Measurements from ENCODE around the gene PDE4DIP.
"Not testable (repeated sequence)": the region's sequence is repeated elsewhere in the genome, so short reads cannot be mapped to it uniquely, and the experiment has no call there.

Gene PDE4DIP

GRCh38 chr1:148923798-148924197 is 79.6 kb downstream of the PDE4DIP start:
- not testable (repeated sequence) for DNase-seq

- DNase-seq: not testable (repeated sequence)
These were observed 83.4 kb downstream of the PDE4DIP start for GRCh38 chr1:148927645-148928044.

DNA sequence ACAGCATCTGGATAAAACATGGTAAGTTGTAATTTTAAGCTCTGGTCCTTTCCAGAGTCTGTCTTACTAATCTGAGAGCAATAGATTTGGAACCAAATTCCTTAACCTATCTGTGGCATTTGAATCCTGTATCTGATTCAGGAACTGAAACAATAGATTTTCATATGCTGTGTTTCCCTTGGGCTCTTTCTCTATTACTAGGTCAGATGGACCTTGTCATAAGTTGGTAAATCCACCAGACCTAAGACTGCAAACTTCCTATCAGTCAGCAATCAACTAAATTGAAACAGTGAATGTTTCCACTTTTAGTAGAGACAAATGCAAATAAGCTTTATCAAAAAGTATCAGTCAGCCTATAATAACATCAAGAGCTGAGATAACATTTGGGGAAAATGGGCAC is 85.0 kb downstream of the PDE4DIP start:
- DNase-seq: not testable (repeated sequence)

DNA sequence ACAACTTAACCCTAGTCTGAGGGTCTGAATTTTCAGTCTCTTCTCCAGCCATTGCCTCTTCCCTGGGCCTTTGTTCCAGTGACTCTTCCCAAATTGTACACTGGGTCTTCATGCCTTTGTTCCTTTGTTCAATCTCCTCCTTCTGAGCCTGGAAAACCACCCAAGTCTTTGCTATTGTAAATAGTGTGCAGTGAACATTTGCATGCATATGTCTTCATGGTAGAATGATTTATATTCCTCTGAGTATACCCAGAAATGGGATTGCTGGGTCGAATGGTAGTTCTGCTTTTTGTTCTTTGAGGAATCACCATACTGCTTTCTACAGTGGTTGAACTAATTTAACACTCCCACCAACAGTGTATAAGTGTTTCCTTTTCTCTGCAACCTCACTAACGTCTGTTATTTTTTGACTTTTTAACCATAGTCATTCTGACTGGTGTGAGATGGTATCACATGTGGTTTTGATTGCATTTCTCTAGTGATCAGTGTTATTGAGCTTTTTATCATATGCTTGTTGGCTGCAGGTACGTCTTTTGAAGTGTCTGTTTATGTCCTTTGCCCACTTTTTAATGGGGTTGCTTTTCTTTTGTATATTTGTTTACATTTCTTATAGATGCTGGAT is 91.3 kb downstream of the PDE4DIP start:
- not testable (repeated sequence) for DNase-seq

DNA sequence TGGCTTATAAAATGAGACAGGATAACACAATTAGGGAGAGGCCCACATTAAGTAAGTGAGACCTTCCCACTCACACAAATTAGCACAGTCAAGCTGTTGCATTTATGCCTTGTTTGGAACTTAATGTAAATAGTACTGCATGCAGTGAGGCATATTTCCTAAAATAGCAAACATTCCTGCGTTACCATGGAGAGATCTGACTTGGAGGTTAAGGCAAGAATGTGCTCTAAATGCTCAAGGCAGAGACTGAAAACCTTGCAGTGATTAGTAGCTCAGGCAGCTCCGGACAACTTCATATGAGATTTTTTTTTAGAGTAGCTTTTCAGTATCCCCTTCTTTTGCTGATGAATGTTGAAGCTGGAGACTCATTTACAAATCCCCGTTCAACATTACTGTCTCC is 98.7 kb downstream of the PDE4DIP start:
- DNase-seq: not testable (repeated sequence)

GRCh38 chr1:148945130-148945529 is 100.9 kb downstream of the PDE4DIP start:
- DNase-seq: not testable (repeated sequence)

DNA sequence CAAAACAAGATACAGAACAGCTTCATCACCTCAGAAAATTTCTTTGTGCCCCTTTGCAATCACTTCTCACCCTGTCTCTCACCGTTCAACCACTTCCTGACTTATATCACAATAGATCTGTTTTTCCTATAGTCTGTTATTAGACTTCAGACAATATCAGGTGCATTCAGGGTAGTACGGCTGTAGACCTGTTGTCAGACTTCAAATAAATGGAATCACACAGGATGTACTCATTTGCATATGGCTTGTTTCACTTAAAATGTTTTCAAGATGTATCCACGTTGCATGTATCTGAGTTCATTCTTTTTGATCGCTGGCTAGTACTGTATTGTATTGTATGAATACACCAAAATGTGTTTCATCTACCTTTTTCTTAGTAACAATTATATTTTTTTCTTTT is 104.5 kb downstream of the PDE4DIP start:
- not testable (repeated sequence) for DNase-seq

- DNase-seq: peak; percentile 60 to 64
These were observed 107.4 kb downstream of the PDE4DIP start for GRCh38 chr1:148951336-148952227.

DNA sequence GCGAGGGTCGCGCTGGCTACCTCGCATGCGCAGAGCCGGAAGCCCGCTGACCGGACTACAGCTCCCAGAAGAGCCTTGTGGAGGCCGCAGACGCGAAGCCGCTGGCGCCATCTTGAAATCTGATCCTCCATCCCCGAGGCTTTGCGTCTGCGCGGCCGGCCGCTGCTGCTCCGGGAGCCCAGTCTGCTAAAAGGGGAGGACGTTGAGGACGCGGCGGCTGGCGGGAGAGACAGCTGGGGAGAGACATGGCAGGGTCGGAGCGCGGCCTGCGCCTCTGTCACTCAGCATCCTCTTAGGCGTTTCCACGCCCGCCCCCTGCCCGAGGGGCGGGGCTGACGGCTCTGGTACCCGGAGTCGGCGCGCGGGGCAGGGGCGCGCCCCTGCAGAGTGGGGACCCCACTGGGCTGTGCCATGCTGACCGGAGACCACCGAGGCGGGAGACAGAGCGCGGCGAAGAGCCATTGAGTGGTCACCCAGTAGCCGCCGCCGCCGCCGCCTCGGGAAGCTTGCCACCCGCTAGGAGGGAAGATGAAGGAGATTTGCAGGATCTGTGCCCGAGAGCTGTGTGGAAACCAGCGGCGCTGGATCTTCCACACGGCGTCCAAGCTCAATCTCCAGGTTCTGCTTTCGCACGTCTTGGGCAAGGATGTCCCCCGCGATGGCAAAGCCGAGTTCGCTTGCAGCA is 108.2 kb downstream of the PDE4DIP start:
- peak; percentile 34 to 39 for DNase-seq

GRCh38 chr1:148952938-148953616 is 108.8 kb downstream of the PDE4DIP start:
- DNase-seq: not testable (repeated sequence)

GRCh38 chr1:148953730-148954129 is 109.5 kb downstream of the PDE4DIP start:
- not testable (repeated sequence) for DNase-seq

DNA sequence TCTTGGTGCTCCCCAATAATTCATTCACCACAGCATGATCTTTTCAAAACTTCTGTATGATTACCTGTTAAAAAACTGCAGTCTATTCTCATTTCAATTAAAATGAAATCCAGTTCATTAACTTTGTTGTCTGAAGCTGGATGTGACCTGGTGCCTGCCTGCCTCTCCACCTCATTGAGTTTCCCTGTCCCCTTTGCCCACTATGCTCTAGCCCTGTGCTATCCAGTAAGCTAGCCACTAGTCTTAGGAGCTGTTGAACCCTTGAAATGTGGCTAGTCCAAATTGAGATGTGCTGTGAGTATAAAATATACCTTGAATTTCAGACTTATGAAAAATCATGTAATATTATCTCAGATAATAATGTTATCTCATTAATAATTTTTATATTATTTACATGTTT is 114.1 kb downstream of the PDE4DIP start:
- not testable (repeated sequence) for DNase-seq

DNA sequence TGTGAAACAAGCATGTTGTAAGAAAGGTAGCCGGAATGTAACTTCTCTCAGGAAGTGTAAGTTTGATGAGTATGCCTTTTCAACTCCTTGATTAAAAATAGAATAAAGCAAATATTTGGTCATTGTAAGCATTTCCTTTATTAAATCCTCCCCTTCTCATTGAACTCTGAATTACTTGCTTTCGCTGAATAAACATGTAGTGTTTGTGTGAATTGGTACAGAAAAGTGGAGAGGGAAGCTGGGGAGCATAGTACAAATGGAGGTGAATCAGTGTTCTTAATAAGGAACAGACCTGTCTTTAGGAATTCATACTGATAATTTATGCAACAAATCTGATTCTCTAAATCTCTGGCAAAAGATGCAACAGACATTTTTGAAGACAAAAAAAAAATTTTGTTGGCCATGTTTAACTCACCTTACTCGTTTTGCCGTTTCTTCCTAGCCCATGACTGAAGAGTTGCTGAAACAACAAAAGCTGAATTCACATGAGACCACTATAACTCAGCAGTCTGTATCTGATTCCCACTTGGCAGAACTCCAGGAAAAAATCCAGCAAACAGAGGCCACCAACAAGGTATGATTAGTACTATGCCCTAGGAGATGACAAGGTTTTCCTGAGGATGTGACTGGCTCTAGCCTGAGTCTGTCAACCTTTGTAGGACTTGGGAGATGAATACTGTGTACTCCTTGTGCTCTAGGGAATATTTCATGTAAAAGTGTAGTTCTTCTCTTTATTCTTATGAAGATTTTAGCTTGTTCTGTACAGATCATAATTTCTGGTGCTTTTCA is 116.2 kb downstream of the PDE4DIP start:
- DNase-seq: not testable (repeated sequence)

GRCh38 chr1:148962127-148962857 is 118.1 kb downstream of the PDE4DIP start:
- not testable (repeated sequence) for DNase-seq

GRCh38 chr1:148966084-148966483 is 121.9 kb downstream of the PDE4DIP start:
- DNase-seq: not testable (repeated sequence)

DNA sequence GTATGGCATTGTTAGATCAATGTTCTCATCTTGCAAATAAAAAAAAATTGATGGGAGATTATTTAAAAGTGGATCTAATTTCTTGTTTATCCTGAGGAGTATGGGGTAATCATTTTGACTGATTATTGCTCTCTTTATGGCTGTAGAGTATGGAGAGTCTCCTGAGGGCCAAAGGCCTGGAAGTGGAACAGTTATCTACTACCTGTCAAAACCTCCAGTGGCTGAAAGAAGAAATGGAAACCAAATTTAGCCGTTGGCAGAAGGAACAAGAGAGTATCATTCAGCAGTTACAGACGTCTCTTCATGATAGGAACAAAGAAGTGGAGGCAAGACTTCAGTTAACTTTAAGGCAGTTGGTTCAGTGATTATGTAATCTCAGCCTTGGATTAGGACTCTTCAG is 123.4 kb downstream of the PDE4DIP start:
- DNase-seq: not testable (repeated sequence)

DNA sequence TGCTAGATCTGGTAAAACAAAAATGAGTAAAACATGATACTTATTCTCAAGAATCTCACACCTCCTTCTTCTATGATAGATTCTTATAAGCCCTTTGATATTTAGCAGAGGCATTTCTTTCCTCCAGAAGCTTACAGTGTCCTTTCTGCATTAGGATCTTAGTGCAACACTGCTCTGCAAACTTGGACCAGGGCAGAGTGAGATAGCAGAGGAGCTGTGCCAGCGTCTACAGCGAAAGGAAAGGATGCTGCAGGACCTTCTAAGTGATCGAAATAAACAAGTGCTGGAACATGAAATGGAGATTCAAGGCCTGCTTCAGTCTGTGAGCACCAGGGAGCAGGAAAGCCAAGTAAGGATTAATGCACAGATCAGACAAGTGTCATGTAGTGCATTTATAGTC is 124.5 kb downstream of the PDE4DIP start:
- DNase-seq: not testable (repeated sequence)

GRCh38 chr1:148969126-148969525 is 124.9 kb downstream of the PDE4DIP start:
- DNase-seq: not testable (repeated sequence)

DNA sequence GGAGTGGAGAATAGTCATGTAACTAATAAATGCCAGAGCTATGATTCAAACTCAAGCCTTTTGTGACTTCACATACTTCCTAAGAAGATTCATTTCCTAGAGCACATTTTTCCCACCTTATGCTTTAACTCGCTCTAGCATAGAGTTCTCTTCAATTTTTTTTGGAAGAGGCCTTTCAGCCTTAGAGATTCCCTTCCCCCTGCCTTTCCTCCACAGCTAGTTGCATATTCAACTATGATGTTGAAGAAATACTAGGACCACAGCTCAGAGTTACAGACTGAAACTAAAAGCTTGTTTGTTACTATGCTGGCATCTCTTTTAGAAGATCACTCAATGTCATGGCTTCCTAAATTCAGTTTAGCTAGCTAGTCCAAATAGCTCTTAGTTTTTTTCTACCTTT is 131.2 kb downstream of the PDE4DIP start:
- not testable (repeated sequence) for DNase-seq

DNA sequence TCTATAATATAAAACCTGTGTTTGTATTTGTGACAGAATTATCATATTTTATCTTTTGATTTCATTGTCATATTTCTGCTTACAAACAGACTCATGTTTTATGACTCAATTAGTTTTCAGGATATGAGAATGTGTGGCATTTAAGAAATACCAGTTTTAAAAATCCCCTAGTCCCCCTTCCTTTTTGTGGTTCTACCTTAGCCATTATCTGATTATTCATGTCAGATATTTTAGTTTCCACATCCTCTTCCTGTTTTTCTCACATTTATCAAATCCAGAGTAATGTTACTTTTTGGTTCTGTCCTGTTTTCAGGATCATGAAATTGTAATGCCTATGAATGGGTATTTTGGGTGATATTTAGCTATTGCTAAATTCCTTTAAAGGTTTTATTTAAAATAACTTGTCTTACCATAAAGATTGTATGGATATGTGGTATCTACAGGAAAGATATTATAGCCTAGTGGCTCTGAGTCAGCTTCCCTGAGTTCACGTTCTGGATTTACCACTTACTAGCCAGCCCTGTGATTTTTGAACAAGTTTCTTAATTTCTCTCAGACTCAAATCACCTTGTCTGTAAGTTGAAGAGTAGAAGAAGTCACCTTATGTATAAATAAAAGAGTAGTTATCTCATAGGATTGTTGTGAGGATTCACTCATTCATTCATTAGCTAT is 131.8 kb downstream of the PDE4DIP start:
- not testable (repeated sequence) for DNase-seq

GRCh38 chr1:148977785-148978184 is 133.6 kb downstream of the PDE4DIP start:
- DNase-seq: not testable (repeated sequence)
